Nephron (organoid): ENCODE measurements around the gene CYP3A7.
A peak's percentile ranks its signal among the peaks of the same experiment; 100 is the strongest.
"Not testable (repeated sequence)": the region's sequence is repeated elsewhere in the genome, so short reads cannot be mapped to it uniquely, and the experiment has no call there.

ENCODE experiments used
- H3K27ac Mint-ChIP-seq, 3 experiments: 2 replicates each; pipeline ENCODE4 v1.8.0; 2020; ENCODE audit warnings: mixed read lengths in 3 of 3, mild to moderate bottlenecking in 2 of 3, moderate library complexity in 1 of 3
- H3K27me3 Mint-ChIP-seq: 2 replicates; pipeline ENCODE4 v1.8.0; 2021; ENCODE audit warnings: low read depth, mild to moderate bottlenecking, moderate library complexity, mixed read lengths
- H3K36me3 Mint-ChIP-seq: 2 replicates; pipeline ENCODE4 v1.8.0; 2020; ENCODE audit warnings: low read depth, mixed read lengths
- H3K4me1 Mint-ChIP-seq: 2 replicates; pipeline ENCODE4 v1.8.0; 2020; ENCODE audit warnings: mixed read lengths
- H3K4me3 Mint-ChIP-seq, 3 experiments: 2 replicates each; pipeline ENCODE4 v1.8.0; 2020; ENCODE audit warnings: mild to moderate bottlenecking in 3 of 3, mixed read lengths in 3 of 3, moderate library complexity in 2 of 3
- H3K9me3 Mint-ChIP-seq: 2 replicates; pipeline ENCODE4 v1.8.0; 2020; ENCODE audit warnings: mixed read lengths
- CTCF ChIP-seq, 3 experiments: fragments of 200-600 bp; sonication (generic); IDR thresholded peaks; one replicate each; pipeline ENCODE4 v1.5.0; 2021; ENCODE audit warnings: antibody characterized with exemption in 3 of 3; ENCODE audit not compliant: unreplicated experiment in 3 of 3

CYP3A7 gene

GRCh38 chr7:99709838-99710578, 25.0 kb downstream of the CYP3A7 start:
- Mint-ChIP-seq H3K36me3 (no peaks in the 10 kb centered on the region), H3K27me3 (no peaks in the 10 kb centered on the region), H3K4me3 (no peak overlapping the region), H3K4me1 (no peaks in the 10 kb centered on the region), H3K27ac (no peak overlapping the region), H3K9me3 (no peaks in the 10 kb centered on the region)
- TF ChIP-seq CTCF (IDR thresholded peaks at IDR 0.05; ENCODE audit: unreplicated experiment in 3 of 3): no peak

- Mint-ChIP-seq H3K9me3 (no peaks in the 10 kb centered on the region), H3K4me3 (no peak overlapping the region), H3K27ac (no peak overlapping the region), H3K36me3 (no peaks in the 10 kb centered on the region), H3K27me3 (no peaks in the 10 kb centered on the region), H3K4me1 (no peaks in the 10 kb centered on the region)
- TF ChIP-seq CTCF (IDR thresholded peaks at IDR 0.05; ENCODE audit: unreplicated experiment in 3 of 3): no peak
Measured at GRCh38 chr7:99709260-99709659, 25.7 kb downstream of the CYP3A7 start.

- H3K27me3 Mint-ChIP-seq: no peaks in the 10 kb centered on the region
Measured at GRCh38 chr7:99707096-99707495, 27.9 kb downstream of the CYP3A7 start.

GRCh38 chr7:99699946-99700345, 35.0 kb downstream of the CYP3A7 start:
- Mint-ChIP-seq H3K4me3 (no peak overlapping the region), H3K4me1 (peaks cover 16% of the 10 kb centered on the region), H3K27me3 (peaks cover 14% of the 10 kb centered on the region), H3K27ac (peak overlapping the region in 1 of 3 experiments; percentile 52), H3K36me3 (no peaks in the 10 kb centered on the region), H3K9me3 (no peaks in the 10 kb centered on the region)
- TF ChIP-seq CTCF (IDR thresholded peaks at IDR 0.05; ENCODE audit: unreplicated experiment in 3 of 3): no peak

More at GRCh38 chr7:99707096-99707495, 27.9 kb downstream of the CYP3A7 start:
- Mint-ChIP-seq H3K27ac (no peak overlapping the region), H3K9me3 (no peaks in the 10 kb centered on the region), H3K4me3 (no peak overlapping the region), H3K4me1 (no peaks in the 10 kb centered on the region), H3K36me3 (no peaks in the 10 kb centered on the region)
- TF ChIP-seq CTCF (IDR thresholded peaks at IDR 0.05; ENCODE audit: unreplicated experiment in 3 of 3): no peak

GRCh38 chr7:99698867-99699730, 35.9 kb downstream of the CYP3A7 start:
- H3K36me3 Mint-ChIP-seq, H3K4me3 Mint-ChIP-seq, H3K9me3 Mint-ChIP-seq: not testable (repeated sequence)
- peak overlapping the region in 2 of 3 experiments; percentile 52 to 74 for H3K27ac Mint-ChIP-seq
- peaks cover 14% of the 10 kb centered on the region for H3K27me3 Mint-ChIP-seq
- H3K4me1 Mint-ChIP-seq: peaks cover 16% of the 10 kb centered on the region

GRCh38 chr7:99694912-99695304, 40.1 kb downstream of the CYP3A7 start:
- TF ChIP-seq CTCF (IDR thresholded peaks at IDR 0.05; ENCODE audit: unreplicated experiment in 3 of 3): no peak
- Mint-ChIP-seq H3K27me3 (peaks cover 6% of the 10 kb centered on the region), H3K36me3 (no peaks in the 10 kb centered on the region), H3K4me3 (no peak overlapping the region), H3K9me3 (peaks cover 15% of the 10 kb centered on the region), H3K4me1 (peaks cover 9% of the 10 kb centered on the region), H3K27ac (peak overlapping the region in 1 of 3 experiments; percentile 72)
